B cell (primary cell): ENCODE data around the gene IFNW1. TPM values are rescaled to one million over a fixed set of nuclear protein-coding genes. Genes with fewer than 3 reads are reported as not detected.

ENCODE experiments used
- ATAC-seq: fragments of 200-7000 bp; cut with Tn5 transposase; one replicate; pipeline ENCODE4 v1.10.0; 2021; ENCODE audit warnings: low read depth, mild to moderate bottlenecking, moderate number of reproducible peaks, moderate library complexity
- CTCF ChIA-PET: fragments of 350-600 bp; sonication (Branson Sonifier 250); formaldehyde crosslinking; loops from one replicate; lab custom pipeline; 2021; ENCODE audit warnings: antibody characterized with exemption, inconsistent platforms; lab: Charles Lee
- POLR2A ChIA-PET: fragments of 350-600 bp; sonication (Branson Sonifier 250); formaldehyde crosslinking; loops from one replicate; lab custom pipeline; 2021; ENCODE audit warnings: antibody characterized with exemption; lab: Charles Lee
- DNase-seq: peaks from one replicate; pipeline ENCODE4 v3.0.0; 2013
- H2AFZ ChIP-seq: 2 replicates; pipeline ENCODE4 v1.6.1; 2012; ENCODE audit warnings: mild to moderate bottlenecking, low read depth, low read length; ENCODE audit not compliant: insufficient read depth, poor library complexity, severe bottlenecking
- H3K27ac ChIP-seq, 2 donors: 1 replicate in 1 of 2; 2 replicates in 1 of 2; pipeline ENCODE4 v1.5.1; 2012 to 2013; ENCODE audit warnings: low read length in 2 of 2, mild to moderate bottlenecking in 2 of 2, moderate library complexity in 1 of 2
- H3K27me3 ChIP-seq, 4 experiments: fragments of 200-600 bp in 1 of 4; sonication (generic) in 1 of 4; replicated peaks in 1 of 4; 1 replicate in 2 of 4; 2 replicates in 2 of 4; pipeline versions ENCODE4 v1.6.1 to v1.7.0; 2013 to 2016; ENCODE audit warnings: low read length in 3 of 4, mild to moderate bottlenecking in 2 of 4, mixed read lengths in 1 of 4, moderate library complexity in 1 of 4; ENCODE audit not compliant: insufficient read depth in 4 of 4, control insufficient read depth in 3 of 4; ENCODE audit errors: control extremely low read depth in 1 of 4
- H3K36me3 ChIP-seq, 2 experiments: replicated peaks in 1 of 2; 1 replicate in 1 of 2; 2 replicates in 1 of 2; pipeline versions ENCODE4 v1.6.1 to v1.7.1; 2013; ENCODE audit warnings: low read length in 1 of 2; ENCODE audit not compliant: insufficient read depth in 2 of 2, control insufficient read depth in 1 of 2; ENCODE audit errors: control extremely low read depth in 1 of 2, extremely low read depth in 1 of 2
- H3K4me1 ChIP-seq, 2 donors: fragments of 200-600 bp in 1 of 2; sonication (generic) in 1 of 2; 1 replicate in 1 of 2; 2 replicates in 1 of 2; pipeline versions ENCODE4 v1.5.1 to v1.6.1; 2013 to 2017; ENCODE audit warnings: low read length in 2 of 2; ENCODE audit not compliant: control insufficient read depth in 2 of 2, insufficient read depth in 2 of 2
- H3K4me2 ChIP-seq: replicated peaks from 2 replicates; pipeline ENCODE3; 2012; ENCODE audit warnings: mild to moderate bottlenecking, low read depth, low read length; ENCODE audit not compliant: poor library complexity, severe bottlenecking
- H3K4me3 ChIP-seq, 5 experiments: fragments of 200-600 bp in 1 of 5; sonication (generic) in 1 of 5; 1 replicate in 3 of 5; 2 replicates in 2 of 5; pipeline versions ENCODE4 v1.5.1 to v1.7.0; 2011 to 2016; ENCODE audit warnings: low read length in 4 of 5, mild to moderate bottlenecking in 4 of 5, low read depth in 2 of 5, control low read depth in 1 of 5, moderate library complexity in 1 of 5; ENCODE audit not compliant: insufficient read depth in 1 of 5; ENCODE audit errors: control extremely low read depth in 1 of 5, extremely low read depth in 1 of 5
- H3K79me2 ChIP-seq: fragments of 200-600 bp; sonication (generic); one replicate; pipeline ENCODE4 v1.6.0; 2016; ENCODE audit warnings: low read length; ENCODE audit not compliant: control insufficient read depth, insufficient read depth
- H3K9ac ChIP-seq: fragments of 200-600 bp; sonication (generic); 2 replicates; pipeline ENCODE4 v1.6.1; 2017; ENCODE audit warnings: mild to moderate bottlenecking, low read length, moderate library complexity
- H3K9me3 ChIP-seq, 3 donors: one replicate each; pipeline versions ENCODE4 v1.6.1 to v1.7.1; 2013; ENCODE audit warnings: low read length in 2 of 3; ENCODE audit not compliant: control insufficient read depth in 2 of 3, insufficient read depth in 1 of 3; ENCODE audit errors: control extremely low read depth in 1 of 3
- H4K20me1 ChIP-seq: 2 replicates; pipeline ENCODE4 v1.6.0; 2012; ENCODE audit warnings: mild to moderate bottlenecking, low read length; ENCODE audit not compliant: insufficient read depth, control insufficient read depth, poor library complexity, severe bottlenecking
- H3K27ac Mint-ChIP-seq: one replicate; pipeline ENCODE4 v1.8.0; 2021; ENCODE audit warnings: mixed read lengths
- H3K27me3 Mint-ChIP-seq: one replicate; pipeline ENCODE4 v1.8.0; 2021; ENCODE audit warnings: mixed read lengths
- H3K4me1 Mint-ChIP-seq: one replicate; pipeline ENCODE4 v1.8.0; 2021; ENCODE audit warnings: mixed read lengths
- H3K4me3 Mint-ChIP-seq: one replicate; pipeline ENCODE4 v1.8.0; 2021; ENCODE audit warnings: mixed read lengths
- H3K9me3 Mint-ChIP-seq: one replicate; pipeline ENCODE4 v1.8.0; 2022; ENCODE audit warnings: mixed read lengths; ENCODE audit not compliant: insufficient read depth
- EZH2 ChIP-seq: IDR thresholded peaks from 2 replicates; pipeline ENCODE4 v1.6.1; 2012; ENCODE audit warnings: borderline replicate concordance, low read depth, mild to moderate bottlenecking, moderate library complexity, low read length; ENCODE audit not compliant: insufficient read depth, poor library complexity, severe bottlenecking
- WGBS: methylation state at CpG from one replicate; pipeline ENCODE4 v1.1.5; 2013; ENCODE audit warnings: missing lambda C conversion rate; ENCODE audit not compliant: insufficient coverage; 5-methylcytosine and 5-hydroxymethylcytosine counted together
- intact Hi-C: fragments of 100-400 bp; cut with micrococcal nuclease; formaldehyde crosslinking; loops from one replicate; pipeline ENCODE4 v1.10.0; 2022
- polyA plus RNA-seq: library from polyadenylated mRNA; depleted of rRNA; stranded (reverse); fragments of >200 nt; gene quantifications from 2 replicates; pipeline ENCODE4 v1.2.3, GENCODE V29; 2012
- total RNA-seq, 2 donors: library from RNA; stranded (reverse); fragments of 120-200 nt in 1 of 2; gene quantifications; 1 replicate in 1 of 2; 2 replicates in 1 of 2; pipeline versions ENCODE4 v1.2.3 to v1.2.4, GENCODE V29; 2013 to 2022
- TF ChIP-seq, protein P1 (sequence below): fragments of 200-600 bp; IDR thresholded peaks from one replicate; pipeline ENCODE4 v1.8.0; 2022; ENCODE audit warnings: antibody characterized with exemption, mild to moderate bottlenecking

The IFNW1 gene
- total and polyA plus RNA-seq, 2 donors (not counting 1 experiment from before 2014, with no cell fraction given) = not detected

DNA sequence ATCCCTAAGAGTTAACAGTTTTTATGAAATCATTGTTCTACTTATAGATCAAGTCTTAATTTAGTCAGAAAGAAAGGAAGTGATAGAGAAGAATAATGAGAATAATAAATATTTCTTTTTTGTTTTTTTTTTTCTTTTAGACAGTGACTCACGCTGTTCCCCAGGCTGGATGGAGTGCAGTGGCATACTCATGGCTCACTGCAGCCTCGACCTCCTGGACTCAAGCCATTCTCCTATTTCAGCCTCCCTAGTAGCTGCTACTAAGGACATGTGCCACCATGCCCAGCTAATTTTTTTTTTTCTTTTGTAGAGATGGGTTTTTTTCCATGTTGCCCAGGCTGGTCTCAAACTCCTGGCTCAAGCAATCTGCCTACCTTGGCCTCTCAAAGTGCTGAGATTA lies 13.9 kb upstream of the IFNW1 start:
- H3K4me3 ChIP-seq = no peak overlapping the region
- ATAC-seq (no peak), DNase-seq (no peak)
- intact Hi-C loops = no loop called here
- Mint-ChIP-seq H3K4me1 (peaks cover 6% of the 10 kb centered on the region), H3K4me3 (no peak overlapping the region), H3K9me3 (no peaks in the 10 kb centered on the region), H3K27ac (no peak overlapping the region), H3K27me3 (peaks cover 24% of the 10 kb centered on the region)
- no peaks in the 10 kb centered on the region for H4K20me1 ChIP-seq
- no peak overlapping the region for H3K9ac ChIP-seq
- WGBS = 80% methylated on average over 1 of the region's 2 CpGs
- peaks cover 0 to 4% of the 10 kb centered on the region in 2 donors for H3K4me1 ChIP-seq
- ChIA-PET POLR2A (no interaction called here), CTCF (no interaction called here)
- H3K36me3 ChIP-seq = no peaks in the 10 kb centered on the region
- no peaks in the 10 kb centered on the region for H3K79me2 ChIP-seq
- no peak overlapping the region for H3K27ac ChIP-seq
- no peak overlapping the region for H3K4me2 ChIP-seq
- H2AFZ ChIP-seq = no peak overlapping the region
- no peak for TF ChIP-seq EZH2
- TF ChIP-seq, protein P1, sequence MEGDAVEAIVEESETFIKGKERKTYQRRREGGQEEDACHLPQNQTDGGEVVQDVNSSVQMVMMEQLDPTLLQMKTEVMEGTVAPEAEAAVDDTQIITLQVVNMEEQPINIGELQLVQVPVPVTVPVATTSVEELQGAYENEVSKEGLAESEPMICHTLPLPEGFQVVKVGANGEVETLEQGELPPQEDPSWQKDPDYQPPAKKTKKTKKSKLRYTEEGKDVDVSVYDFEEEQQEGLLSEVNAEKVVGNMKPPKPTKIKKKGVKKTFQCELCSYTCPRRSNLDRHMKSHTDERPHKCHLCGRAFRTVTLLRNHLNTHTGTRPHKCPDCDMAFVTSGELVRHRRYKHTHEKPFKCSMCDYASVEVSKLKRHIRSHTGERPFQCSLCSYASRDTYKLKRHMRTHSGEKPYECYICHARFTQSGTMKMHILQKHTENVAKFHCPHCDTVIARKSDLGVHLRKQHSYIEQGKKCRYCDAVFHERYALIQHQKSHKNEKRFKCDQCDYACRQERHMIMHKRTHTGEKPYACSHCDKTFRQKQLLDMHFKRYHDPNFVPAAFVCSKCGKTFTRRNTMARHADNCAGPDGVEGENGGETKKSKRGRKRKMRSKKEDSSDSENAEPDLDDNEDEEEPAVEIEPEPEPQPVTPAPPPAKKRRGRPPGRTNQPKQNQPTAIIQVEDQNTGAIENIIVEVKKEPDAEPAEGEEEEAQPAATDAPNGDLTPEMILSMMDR = no peak
- H3K9me3 ChIP-seq = peaks cover 0 to 4% (median 0%) of the 10 kb centered on the region in 3 donors
- no peaks in the 10 kb centered on the region for H3K27me3 ChIP-seq

DNA sequence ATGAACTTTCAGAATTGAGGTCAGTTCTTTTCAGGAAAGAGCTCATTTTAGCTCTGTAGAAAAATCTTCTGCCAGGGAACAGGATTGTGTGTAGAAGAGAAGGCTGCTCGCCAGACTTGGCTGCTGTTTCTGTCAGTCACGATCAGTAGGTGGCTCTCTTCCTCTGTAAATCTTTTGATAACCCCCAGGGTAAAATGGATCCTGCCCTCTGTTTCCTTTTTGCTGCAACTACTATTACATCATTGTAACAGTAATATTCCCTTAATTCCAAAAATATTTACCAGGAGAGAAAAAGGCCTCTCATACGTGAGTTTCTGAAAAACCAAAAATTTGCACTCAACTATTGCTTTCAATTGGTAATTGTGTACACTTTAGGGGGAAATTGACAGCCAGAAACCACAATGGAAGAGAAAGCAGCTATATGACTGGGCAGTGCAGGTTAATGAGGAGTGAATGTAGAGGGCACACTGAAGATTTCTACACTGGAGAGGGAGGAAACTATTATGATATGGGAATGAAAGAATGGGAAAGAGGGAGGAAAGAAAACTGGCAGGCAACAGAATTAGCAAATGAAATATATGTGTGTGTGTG lies 12.5 kb upstream of the IFNW1 start:
- Mint-ChIP-seq H3K4me3 (no peak overlapping the region), H3K27ac (no peak overlapping the region), H3K27me3 (peaks cover 21% of the 10 kb centered on the region), H3K9me3 (no peaks in the 10 kb centered on the region), H3K4me1 (no peaks in the 10 kb centered on the region)
- H3K36me3 ChIP-seq = no peaks in the 10 kb centered on the region
- intact Hi-C loops = no loop called here
- no peak for ATAC-seq
- peaks cover 0 to 9% (median under 1%) of the 10 kb centered on the region in 3 donors for H3K9me3 ChIP-seq
- no peak overlapping the region for H3K27ac ChIP-seq
- H3K79me2 ChIP-seq = no peaks in the 10 kb centered on the region
- H4K20me1 ChIP-seq = no peaks in the 10 kb centered on the region
- no peaks in the 10 kb centered on the region for H3K4me1 ChIP-seq
- WGBS = 0% methylated on average over 1 of the region's 3 CpGs
- H3K4me2 ChIP-seq = no peak overlapping the region
- ChIA-PET POLR2A (no interaction called here), CTCF (no interaction called here)
- no peak overlapping the region for H2AFZ ChIP-seq
- H3K9ac ChIP-seq = no peak overlapping the region
- no peak for DNase-seq
- TF ChIP-seq EZH2 = no peak
- TF ChIP-seq, protein P1 = no peak
- peaks cover 0 to 3% (median 0%) of the 10 kb centered on the region in 4 experiments for H3K27me3 ChIP-seq
- H3K4me3 ChIP-seq = no peak overlapping the region
